H1 (cell line): Measurements from ENCODE around the gene RRP1. TPM values are rescaled to one million over a fixed set of nuclear protein-coding genes. Genes with fewer than 3 reads are reported as not detected.

ENCODE experiments used
- CTCF ChIA-PET: fragments of 300-600 bp; sonication (Branson Sonifier 250); formaldehyde crosslinking; loops from one replicate; lab custom pipeline; 2021; ENCODE audit not compliant: partially characterized antibody; lab: Charles Lee
- POLR2A ChIA-PET: fragments of 300-600 bp; sonication (Branson Sonifier 250); formaldehyde crosslinking; loops from one replicate; lab custom pipeline; 2021; ENCODE audit warnings: inconsistent platforms; ENCODE audit not compliant: partially characterized antibody; lab: Charles Lee
- DNase-seq, 2 experiments: peaks; one replicate each; pipeline versions ENCODE4 v3.0.0 to v3.0.0-alpha.2; 2010 to 2022; ENCODE audit warnings: low spot score in 2 of 2, low read depth in 1 of 2, mixed read lengths in 1 of 2
- FAIRE-seq: peaks from 2 replicates; lab custom pipeline; 2011; peaks lifted over from hg19 to GRCh38; lab: Jason Lieb, UNC
- H2AFZ ChIP-seq: 2 replicates; pipeline ENCODE4 v1.8.1; 2012; ENCODE audit warnings: low read length, inconsistent platforms
- H2AK5ac ChIP-seq: 2 replicates; pipeline ENCODE4 v1.6.1; 2013; ENCODE audit warnings: low read depth, low read length
- H2BK120ac ChIP-seq: replicated peaks from 2 replicates; pipeline ENCODE3; 2013; ENCODE audit warnings: low read depth, low read length, inconsistent platforms
- H2BK12ac ChIP-seq: 2 replicates; pipeline ENCODE4 v1.6.1; 2013; ENCODE audit warnings: low read depth, low read length
- H2BK15ac ChIP-seq: 2 replicates; pipeline ENCODE4 v1.6.1; 2013; ENCODE audit warnings: low read length
- H2BK20ac ChIP-seq: 2 replicates; pipeline ENCODE4 v1.6.1; 2013; ENCODE audit warnings: low read length
- H2BK5ac ChIP-seq: 2 replicates; pipeline ENCODE4 v1.6.1; 2013; ENCODE audit warnings: low read depth, low read length
- H3K14ac ChIP-seq: 2 replicates; pipeline ENCODE4 v1.6.1; 2013; ENCODE audit warnings: inconsistent platforms; ENCODE audit not compliant: insufficient read length
- H3K18ac ChIP-seq: 2 replicates; pipeline ENCODE4 v1.6.1; 2013; ENCODE audit warnings: low read length; ENCODE audit errors: extremely low read depth
- H3K23ac ChIP-seq: 2 replicates; pipeline ENCODE4 v1.6.1; 2013; ENCODE audit warnings: inconsistent platforms; ENCODE audit not compliant: insufficient read length
- H3K23me2 ChIP-seq: 2 replicates; pipeline ENCODE4 v1.6.1; 2013; ENCODE audit warnings: low read depth, low read length
- H3K27ac ChIP-seq: 2 replicates; pipeline ENCODE4 v1.6.1; 2011; ENCODE audit warnings: low read depth, low read length, inconsistent platforms
- H3K27me3 ChIP-seq, 4 experiments: replicated peaks in 1 of 4; 1 replicate in 1 of 4; 2 replicates in 3 of 4; pipeline versions ENCODE4 v1.6.1 to v1.8.1; 2011 to 2013; ENCODE audit warnings: low read length in 3 of 4, mild to moderate bottlenecking in 3 of 4, inconsistent platforms in 2 of 4, mixed read lengths in 2 of 4, moderate library complexity in 1 of 4; ENCODE audit not compliant: control insufficient read depth in 3 of 4, insufficient read depth in 3 of 4; ENCODE audit errors: extremely low read depth in 1 of 4
- H3K36me3 ChIP-seq, 4 experiments: 2 replicates each; pipeline versions ENCODE4 v1.6.1 to v1.8.1; 2011 to 2013; ENCODE audit warnings: mild to moderate bottlenecking in 4 of 4, low read length in 3 of 4, moderate library complexity in 2 of 4, control low read depth in 1 of 4, inconsistent platforms in 1 of 4; ENCODE audit not compliant: insufficient read depth in 4 of 4, control insufficient read depth in 2 of 4
- H3K4ac ChIP-seq: replicated peaks from 2 replicates; pipeline ENCODE3; 2013; ENCODE audit warnings: low read length, low read depth, mixed read lengths, inconsistent platforms; ENCODE audit not compliant: insufficient read length
- H3K4me1 ChIP-seq, 4 experiments: replicated peaks in 1 of 4; 1 replicate in 1 of 4; 2 replicates in 3 of 4; pipeline versions ENCODE4 v1.6.1 to v1.8.1; 2011 to 2013; ENCODE audit warnings: low read length in 3 of 4, inconsistent platforms in 2 of 4, mixed read lengths in 1 of 4; ENCODE audit not compliant: insufficient read depth in 4 of 4, control insufficient read depth in 3 of 4
- H3K4me2 ChIP-seq, 2 experiments: 2 replicates each; pipeline versions ENCODE4 v1.6.1 to v1.8.1; 2011 to 2013; ENCODE audit warnings: low read depth in 2 of 2, low read length in 2 of 2, control low read depth in 1 of 2, inconsistent platforms in 1 of 2, mild to moderate bottlenecking in 1 of 2; ENCODE audit not compliant: insufficient read depth in 1 of 2
- H3K4me3 ChIP-seq, 4 experiments: fragments of 200-600, 300-600 bp in 1 of 4; sonication (generic), shearing (Covaris generic), sonication (Bioruptor Twin) in 1 of 4; 2 replicates each; pipeline versions ENCODE4 v1.5.1 to v1.8.1; 2011 to 2016; ENCODE audit warnings: low read length in 4 of 4, low read depth in 3 of 4, control low read depth in 2 of 4, inconsistent platforms in 2 of 4, mild to moderate bottlenecking in 2 of 4, mixed read lengths in 1 of 4, moderate library complexity in 1 of 4; ENCODE audit not compliant: insufficient read depth in 2 of 4; ENCODE audit errors: extremely low read depth in 1 of 4
- H3K56ac ChIP-seq: replicated peaks from 2 replicates; pipeline ENCODE3; 2013; ENCODE audit warnings: low read depth, mild to moderate bottlenecking, mixed read lengths, low read length, inconsistent platforms; ENCODE audit not compliant: insufficient read length
- H3K79me1 ChIP-seq: 2 replicates; pipeline ENCODE4 v1.6.1; 2013; ENCODE audit warnings: low read depth, low read length, control low read depth
- H3K79me2 ChIP-seq, 2 experiments: 2 replicates each; pipeline versions ENCODE4 v1.6.1 to v1.8.1; 2012 to 2013; ENCODE audit warnings: low read length in 2 of 2, mild to moderate bottlenecking in 2 of 2, inconsistent platforms in 1 of 2; ENCODE audit not compliant: insufficient read depth in 2 of 2, control insufficient read depth in 1 of 2
- H3K9ac ChIP-seq, 4 experiments: replicated peaks in 1 of 4; 1 replicate in 1 of 4; 2 replicates in 3 of 4; pipeline versions ENCODE4 v1.6.1 to v1.8.1; 2011 to 2013; ENCODE audit warnings: low read depth in 3 of 4, low read length in 3 of 4, control low read depth in 2 of 4, mild to moderate bottlenecking in 2 of 4, moderate library complexity in 2 of 4, inconsistent platforms in 1 of 4; ENCODE audit errors: extremely low read depth in 1 of 4
- H3K9me3 ChIP-seq, 2 experiments: 2 replicates each; pipeline versions ENCODE4 v1.6.1 to v1.8.1; 2012 to 2013; ENCODE audit warnings: mild to moderate bottlenecking in 2 of 2, moderate library complexity in 2 of 2, control low read depth in 1 of 2, inconsistent platforms in 1 of 2, low read depth in 1 of 2, low read length in 1 of 2, mixed read lengths in 1 of 2; ENCODE audit not compliant: insufficient read depth in 2 of 2
- H4K20me1 ChIP-seq, 2 experiments: replicated peaks in 1 of 2; 2 replicates each; pipeline versions ENCODE3 to v1.8.1; 2011 to 2013; ENCODE audit warnings: inconsistent platforms in 2 of 2, low read length in 2 of 2, mild to moderate bottlenecking in 1 of 2; ENCODE audit not compliant: insufficient read depth in 2 of 2, control insufficient read depth in 1 of 2
- H4K5ac ChIP-seq: 2 replicates; pipeline ENCODE4 v1.6.1; 2013; ENCODE audit warnings: low read length, low read depth, mixed read lengths, inconsistent platforms; ENCODE audit not compliant: insufficient read length
- H4K8ac ChIP-seq: 2 replicates; pipeline ENCODE4 v1.8.0; 2013; ENCODE audit warnings: mild to moderate bottlenecking, moderate library complexity, low read length, inconsistent platforms; ENCODE audit not compliant: insufficient read depth; ENCODE audit errors: extremely low read depth
- H4K91ac ChIP-seq: replicated peaks from 2 replicates; pipeline ENCODE3; 2013; ENCODE audit warnings: low read length, mixed read lengths, inconsistent platforms; ENCODE audit not compliant: insufficient read length
- ATF3 ChIP-seq: IDR thresholded peaks from 2 replicates; pipeline ENCODE4 v1.6.1; 2011; ENCODE audit warnings: low read depth, mild to moderate bottlenecking, low read length; ENCODE audit not compliant: insufficient read depth
- BCL11A ChIP-seq, 2 experiments: IDR thresholded peaks; one replicate each; pipeline ENCODE4 v1.6.1; 2011; ENCODE audit warnings: low read depth in 2 of 2, low read length in 2 of 2, mild to moderate bottlenecking in 2 of 2
- CTBP2 ChIP-seq: IDR thresholded peaks from 2 replicates; pipeline ENCODE4 v1.7.0; 2011; ENCODE audit warnings: borderline replicate concordance, mild to moderate bottlenecking, moderate library complexity, mixed read lengths, low read length; ENCODE audit not compliant: insufficient read depth, insufficient read length
- FOSL1 ChIP-seq: IDR thresholded peaks from 2 replicates; pipeline ENCODE4 v1.6.1; 2011; ENCODE audit warnings: mild to moderate bottlenecking, low read depth, low read length, moderate library complexity; ENCODE audit not compliant: insufficient read depth
- JUN ChIP-seq: IDR thresholded peaks from 2 replicates; pipeline ENCODE4 v1.6.1; 2011; ENCODE audit warnings: low read depth, mild to moderate bottlenecking, improper control_type of control experiment, low read length
- JUND ChIP-seq: IDR thresholded peaks from 2 replicates; pipeline ENCODE4 v1.6.1; 2011; ENCODE audit warnings: mild to moderate bottlenecking, improper control_type of control experiment, low read length
- KDM1A ChIP-seq: fragments of 200-600, 300-600 bp; sonication (generic); IDR thresholded peaks from 2 replicates; pipeline ENCODE4 v1.7.1; 2016; ENCODE audit warnings: mild to moderate bottlenecking, low read length, borderline replicate concordance
- RBBP5 ChIP-seq: IDR thresholded peaks from 2 replicates; pipeline ENCODE4 v1.7.1; 2012; ENCODE audit warnings: low read depth, mild to moderate bottlenecking, inconsistent platforms, low read length, moderate library complexity, borderline replicate concordance
- TAF1 ChIP-seq: IDR thresholded peaks from 2 replicates; pipeline ENCODE4 v1.6.1; 2011; ENCODE audit warnings: mild to moderate bottlenecking, low read depth, low read length
- ZNF274 ChIP-seq: IDR thresholded peaks from 2 replicates; pipeline ENCODE4 v1.7.0; 2012; ENCODE audit warnings: low read length, borderline replicate concordance; ENCODE audit errors: extremely low read depth
- WGBS, 2 experiments: shearing (Covaris generic) in 1 of 2; methylation state at CpG; one replicate each; pipeline versions ENCODE4 v1.1.6 to v1.1.7; 2013 to 2015; ENCODE audit warnings: low lambda C conversion rate in 2 of 2, mixed read lengths in 2 of 2, inconsistent platforms in 1 of 2, low coverage in 1 of 2, missing lambda C conversion rate in 1 of 2; ENCODE audit not compliant: insufficient replicate concordance in 2 of 2, insufficient coverage in 1 of 2, insufficient read length in 1 of 2; ENCODE audit errors: extremely low coverage in 1 of 2, missing lambda C conversion rate in 1 of 2; 5-methylcytosine and 5-hydroxymethylcytosine counted together
- polyA plus RNA-seq, 7 experiments: library from polyadenylated mRNA; depleted of rRNA in 3 of 7; stranded (reverse) in 5 of 7; unstranded in 2 of 7; fragments of >200 nt in 5 of 7; fragments of 200-250 nt in 2 of 7; gene quantifications; 1 replicate in 5 of 7; 2 replicates in 1 of 7; 4 replicates in 1 of 7; pipeline versions ENCODE4 v1.2.1 to v1.2.3, GENCODE V29; 2011 to 2013; ENCODE audit warnings: missing spikeins in 2 of 7, mixed read lengths in 2 of 7
- total RNA-seq: library from RNA; stranded (reverse); fragmentation: NEBNext Ultra II Directional; extraction: Animal tissue kit (Norgen Biotek cat#: 25700); gene quantifications from 2 replicates; pipeline ENCODE4 v1.2.1, GENCODE V29; 2021

RRP1 gene
- total and polyA plus RNA-seq, 2 of the 8 experiments (the other 6 are each of a cell fraction or from before 2014, with no cell fraction given), result 11.6 to 55.2 TPM

- H3K56ac ChIP-seq, result no peak overlapping the region
- no peak overlapping the region for H3K27ac ChIP-seq
- no peak overlapping the region for H2BK12ac ChIP-seq
- no peak overlapping the region for H3K4ac ChIP-seq
- H3K23me2 ChIP-seq, result no peaks in the 10 kb centered on the region
- no peak overlapping the region for H4K5ac ChIP-seq
- no peaks in the 10 kb centered on the region for H3K9me3 ChIP-seq
- H2BK15ac ChIP-seq, result no peak overlapping the region
- H2BK5ac ChIP-seq, result no peak overlapping the region
- CTCF ChIA-PET, result interaction anchor here (0.8 kb wide), 1 partner anchor 17 kb away, joined by 3 read pairs; no protein-coding TSS in a partner anchor
- H3K79me2 ChIP-seq, result no peaks in the 10 kb centered on the region
- no peak overlapping the region for H4K8ac ChIP-seq
- H4K91ac ChIP-seq, result no peak overlapping the region
- no peak overlapping the region for H2BK120ac ChIP-seq
- H2BK20ac ChIP-seq, result no peak overlapping the region
- DNase-seq, result no peak
- H2AK5ac ChIP-seq, result no peak overlapping the region
- WGBS, 2 experiments, result 90% methylated on average over 18 of the region's 19 CpGs; no CpG with 5 or more reads in 1 of the 2 experiments
- no peak overlapping the region for H2AFZ ChIP-seq
- H3K9ac ChIP-seq, result no peak overlapping the region
- no peaks in the 10 kb centered on the region for H3K27me3 ChIP-seq
- H3K4me2 ChIP-seq, result no peak overlapping the region
- no peaks in the 10 kb centered on the region for H3K79me1 ChIP-seq
- no peak overlapping the region for H3K23ac ChIP-seq
- peaks cover 0 to 16% (median 9%) of the 10 kb centered on the region in 4 experiments; a peak in 6 of 7 replicates for H3K4me1 ChIP-seq
- peaks cover 0 to 6% of the 10 kb centered on the region in 2 experiments for H4K20me1 ChIP-seq
- H3K14ac ChIP-seq, result no peak overlapping the region
- no peak for FAIRE-seq
- H3K4me3 ChIP-seq, result no peak overlapping the region
- no peaks in the 10 kb centered on the region; a peak in 1 of 8 replicates for H3K36me3 ChIP-seq
- no peak overlapping the region for H3K18ac ChIP-seq
- POLR2A ChIA-PET, result interaction anchor here (1.1 to 1.2 kb wide), 2 partner anchors 13 to 16 kb away, joined by 3 to 5 read pairs; no protein-coding TSS in a partner anchor
- TF ChIP-seq BCL11A (IDR thresholded peaks at IDR 0.05; ENCODE audit: low read depth in 2 of 2, low read length in 2 of 2) (no peak), ATF3 (no peak), JUND (no peak), JUN (no peak), RBBP5 (no peak), KDM1A (no peak), CTBP2 (no peak), FOSL1 (no peak), TAF1 (no peak), ZNF274 (no peak)
Measured at GRCh38 chr21:43764576-43765495, 24.5 kb upstream of the RRP1 start.
